K562 (cell line): ENCODE measurements around the gene PRSS38. TPM values are rescaled to one million over a fixed set of nuclear protein-coding genes. Genes with fewer than 3 reads are reported as not detected.
A peak's percentile ranks its signal among the peaks of the same experiment; 100 is the strongest.

Experiments
- ATAC-seq: fragments of 200-7000 bp; cut with Tn5 transposase; 3 replicates; pipeline ENCODE4 v1.9.1; 2020; ENCODE audit warnings: moderate library complexity
- BruUV-seq: library from RNA; stranded (reverse); fragments of 400-500 nt; replicated peaks from 2 replicates; lab custom pipeline; 2021; lab: Mats Ljungman, UMichigan
- CTCF ChIA-PET: fragments of 300-600 bp; formaldehyde crosslinking; extraction: SDS; loops from one replicate; lab custom pipeline; 2021; ENCODE audit warnings: low intra/inter-chr PET ratio; lab: Yijun Ruan, JAX
- POLR2A ChIA-PET: fragments of 300-600, 350-650 bp; sonication (Branson Sonifier 250); formaldehyde crosslinking; extraction: SDS; loops from one replicate; lab custom pipeline; 2021; ENCODE audit warnings: antibody characterized with exemption, inconsistent platforms; lab: Yijun Ruan, JAX
- DNase-seq, 4 experiments: peaks; one replicate each; pipeline versions ENCODE4 v3.0.0 to v3.0.0-alpha.2; 2011 to 2018; ENCODE audit warnings: low spot score in 3 of 4, mixed read lengths in 3 of 4; ENCODE audit errors: extremely low read depth in 1 of 4
- FAIRE-seq: peaks from 2 replicates; lab custom pipeline; 2011; peaks lifted over from hg19 to GRCh38; lab: Jason Lieb, UNC
- H2AFZ ChIP-seq: 2 replicates; pipeline ENCODE4 v1.6.0; 2011; ENCODE audit warnings: low read depth, low read length, control low read depth, inconsistent platforms
- H3K27ac ChIP-seq: fragments of 200-600 bp; 3 replicates; pipeline ENCODE4 v1.8.0; 2011; ENCODE audit warnings: low read depth, mild to moderate bottlenecking, control low read depth, inconsistent platforms, low read length, moderate library complexity, mixed read lengths; ENCODE audit errors: extremely low read depth
- H3K27me3 ChIP-seq, 2 experiments: fragments of 300-600 bp in 1 of 2; 2 replicates in 1 of 2; 3 replicates in 1 of 2; pipeline versions ENCODE4 v1.6.0 to v1.8.0; 2011; ENCODE audit warnings: inconsistent platforms in 2 of 2, low read length in 2 of 2, mild to moderate bottlenecking in 1 of 2, mixed read lengths in 1 of 2, moderate library complexity in 1 of 2; ENCODE audit not compliant: control insufficient read depth in 2 of 2, insufficient read depth in 2 of 2
- H3K36me3 ChIP-seq: fragments of 300-600 bp; 3 replicates; pipeline ENCODE4 v1.8.0; 2011; ENCODE audit warnings: mild to moderate bottlenecking, low read length, inconsistent platforms; ENCODE audit not compliant: control insufficient read depth, insufficient read depth
- H3K4me1 ChIP-seq, 2 experiments: fragments of 200-600 bp in 1 of 2; replicated peaks in 1 of 2; 2 replicates in 1 of 2; 3 replicates in 1 of 2; pipeline versions ENCODE4 v1.5.1 to v1.8.0; 2011; ENCODE audit warnings: inconsistent platforms in 2 of 2, low read length in 2 of 2, mild to moderate bottlenecking in 1 of 2, mixed read lengths in 1 of 2, moderate library complexity in 1 of 2; ENCODE audit not compliant: control insufficient read depth in 2 of 2, insufficient read depth in 2 of 2
- H3K4me2 ChIP-seq: 2 replicates; pipeline ENCODE4 v1.6.1; 2011; ENCODE audit warnings: low read length, control low read depth, inconsistent platforms, mixed read lengths; ENCODE audit not compliant: insufficient read depth
- H3K4me3 ChIP-seq: fragments of 200-600 bp; sonication (generic), shearing (Covaris generic); 2 replicates; pipeline ENCODE4 v1.5.1; 2016; ENCODE audit warnings: control low read depth, inconsistent platforms
- H3K79me2 ChIP-seq: fragments of 200-600 bp; 3 replicates; pipeline ENCODE4 v1.8.0; 2011; ENCODE audit warnings: low read length, inconsistent platforms; ENCODE audit not compliant: control insufficient read depth, insufficient read depth
- H3K9ac ChIP-seq, 2 experiments: 2 replicates each; pipeline versions ENCODE4 v1.6.0 to v1.6.1; 2011; ENCODE audit warnings: low read depth in 2 of 2, low read length in 2 of 2, control low read depth in 1 of 2, inconsistent platforms in 1 of 2, mild to moderate bottlenecking in 1 of 2, mixed read lengths in 1 of 2; ENCODE audit not compliant: insufficient read depth in 1 of 2
- H3K9me1 ChIP-seq: one replicate; pipeline ENCODE4 v1.6.0; 2011; ENCODE audit warnings: inconsistent platforms, mild to moderate bottlenecking, low read length, moderate library complexity; ENCODE audit not compliant: control insufficient read depth, insufficient read depth
- H3K9me3 ChIP-seq: replicated peaks from 2 replicates; pipeline ENCODE4 v1.5.1; 2011; ENCODE audit warnings: low read depth, low read length, inconsistent platforms; ENCODE audit not compliant: control insufficient read depth, insufficient read depth
- H4K20me1 ChIP-seq: replicated peaks from 2 replicates; pipeline ENCODE4 v1.6.1; 2011; ENCODE audit warnings: low read length, inconsistent platforms, mixed read lengths; ENCODE audit not compliant: control insufficient read depth, insufficient read depth
- CBX1 ChIP-seq: sonication (generic); IDR thresholded peaks from 2 replicates; pipeline ENCODE4 v1.6.1; 2016; ENCODE audit warnings: antibody characterized with exemption, low read depth, mild to moderate bottlenecking
- ELF1 ChIP-seq: fragments of 200-800 bp; sonication (Bioruptor generic); IDR thresholded peaks from 2 replicates; pipeline ENCODE4 v1.6.1; 2016; ENCODE audit warnings: missing genetic modification characterization, missing compliant biosample characterization
- KDM1A ChIP-seq, 2 experiments: fragments of 450-650 bp; IDR thresholded peaks; 2 replicates each; pipeline ENCODE4 v1.6.1; 2016; ENCODE audit warnings: mild to moderate bottlenecking in 2 of 2
- MCM7 ChIP-seq, 2 experiments: fragments of 450-650 bp; IDR thresholded peaks; 2 replicates each; pipeline ENCODE4 v1.6.1; 2016 to 2018
- RBM25 ChIP-seq: fragments of 200-400 bp; formaldehyde crosslinking; IDR thresholded peaks from 2 replicates; pipeline ENCODE4 v1.6.1; 2018; ENCODE audit warnings: low read length, low read depth, moderate library complexity; ENCODE audit not compliant: severe bottlenecking
- ZNF121 ChIP-seq: sonication (generic); formaldehyde crosslinking; conservative IDR thresholded peaks from 2 replicates; pipeline ENCODE4 v1.8.0; 2022; ENCODE audit warnings: missing genetic modification reagents
- ZNF146 ChIP-seq: IDR thresholded peaks from one replicate; pipeline ENCODE4 v1.6.1; 2018; ENCODE audit warnings: missing compliant biosample characterization; ENCODE audit not compliant: unreplicated experiment
- ZNF282 ChIP-seq: sonication (generic); formaldehyde crosslinking; IDR thresholded peaks from 2 replicates; pipeline ENCODE4 v1.8.1; 2023; ENCODE audit warnings: missing genetic modification reagents
- ZNF668 ChIP-seq: fragments of 250-450 bp; sonication (Bioruptor Pico); IDR thresholded peaks from 2 replicates; pipeline ENCODE4 v1.8.0; 2022; ENCODE audit warnings: mild to moderate bottlenecking, inconsistent platforms
- WGBS: fragments of 100-300 bp; shearing (Covaris generic); methylation state at CpG from one replicate; pipeline ENCODE4 v1.1.6; 2016; ENCODE audit warnings: low coverage, mixed read lengths; ENCODE audit not compliant: insufficient coverage; ENCODE audit errors: missing lambda C conversion rate; 5-methylcytosine and 5-hydroxymethylcytosine counted together
- in situ Hi-C: fragments of 300-500 bp; cut with MboI; formaldehyde crosslinking; loops from 4 replicates; pipeline ENCODE4 v1.15.0; 2018; ENCODE audit warnings: inconsistent platforms, mixed read lengths
- intact Hi-C: fragments of 100-400 bp; cut with micrococcal nuclease; formaldehyde crosslinking; loops from 2 replicates; pipeline ENCODE4 v1.14.2; 2022
- polyA plus RNA-seq, 8 experiments: library from polyadenylated mRNA; depleted of rRNA in 4 of 8; stranded (reverse) in 5 of 8; unstranded in 3 of 8; fragments of >200 nt; fragmentation: Nextera tagmentation in 2 of 8; fragmentation: Illumina TruSeq in 1 of 8; extraction: Ambion mirVana in 2 of 8; extraction: Trizol in 1 of 8; gene quantifications; 2 replicates each; pipeline versions ENCODE4 v1.2.1 to v1.2.3, GENCODE V29; 2011 to 2014; ENCODE audit warnings: inconsistent platforms in 1 of 8, missing spikeins in 1 of 8
- total RNA-seq, 7 experiments: library from RNA; depleted of rRNA in 6 of 7; stranded (reverse); fragments of >200 nt in 6 of 7; fragmentation: Illumina TruSeq in 2 of 7; extraction: Trizol in 2 of 7; gene quantifications; 2 replicates each; pipeline versions ENCODE4 v1.2.1 to v1.2.3, GENCODE V29; 2011 to 2021; ENCODE audit warnings: low replicate concordance in 1 of 7
- TF ChIP-seq, protein P1 (sequence below): fragments of 250-450 bp; sonication (Bioruptor Pico); IDR thresholded peaks from 2 replicates; pipeline ENCODE4 v1.4.0; 2020; ENCODE audit warnings: mild to moderate bottlenecking
- TF ChIP-seq, protein P2 (sequence below): fragments of 450-650 bp; IDR thresholded peaks from 2 replicates; pipeline ENCODE4 v1.6.1; 2016
- TF ChIP-seq, protein P3 (sequence below): fragments of 150-350 bp; IDR thresholded peaks from 2 replicates; pipeline ENCODE4 v1.6.1; 2014; ENCODE audit warnings: low read depth, mild to moderate bottlenecking, low read length, borderline replicate concordance

The PRSS38 gene
- total and polyA plus RNA-seq, 9 of the 15 experiments (the other 6 are each of a cell fraction or from before 2014, with no cell fraction given) = 0.09 to 0.14 TPM; not detected in 7

DNA sequence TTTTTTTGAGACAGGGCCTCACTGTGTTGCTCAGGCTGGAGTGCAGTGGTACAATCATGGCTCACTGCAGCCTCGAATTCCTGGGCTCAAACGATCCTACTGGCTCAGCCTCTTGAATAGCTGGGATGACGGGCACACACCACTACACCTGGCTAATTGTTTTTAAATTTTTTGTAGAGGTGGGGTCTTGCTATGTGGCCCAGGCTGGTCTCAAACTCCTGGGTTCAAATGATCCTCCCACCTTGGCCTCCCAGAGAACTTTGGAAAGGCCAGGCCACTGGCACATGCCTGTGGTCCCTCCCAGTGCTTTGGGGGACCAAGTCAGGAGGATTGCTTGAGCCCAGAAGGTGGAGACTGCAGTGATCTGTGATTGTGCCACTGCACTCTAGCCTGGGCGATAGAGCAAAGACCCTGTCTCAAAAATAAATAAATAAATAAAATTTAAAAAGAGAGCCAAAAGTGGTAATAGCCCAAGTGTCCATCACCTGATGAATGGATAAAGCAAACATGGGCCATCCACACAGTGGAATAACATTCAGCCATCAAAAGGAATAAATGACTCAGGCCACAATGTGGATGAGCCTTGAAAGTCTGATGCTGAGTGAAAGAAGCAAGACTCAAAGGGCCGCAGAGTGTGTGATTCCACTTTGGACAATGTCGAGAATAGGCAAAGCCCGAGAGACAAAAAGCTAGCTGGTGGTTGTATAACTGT is 40.8 kb downstream of the PRSS38 start:
- no TSS peak for BruUV-seq
- peaks cover 4 to 21% of the 10 kb centered on the region in 2 experiments; a peak in 4 of 5 replicates for H3K4me1 ChIP-seq
- WGBS = 52% methylated on average over 7 of the region's 7 CpGs
- DNase-seq (no peak), FAIRE-seq (no peak), ATAC-seq (no peak)
- no peaks in the 10 kb centered on the region for H3K36me3 ChIP-seq
- peak overlapping the region; percentile 34; the same call in 1 of the 2 replicates for H3K4me2 ChIP-seq
- H4K20me1 ChIP-seq = no peaks in the 10 kb centered on the region
- no peak overlapping the region for H3K4me3 ChIP-seq
- in situ Hi-C loops (no loop called here), intact Hi-C loops (no loop called here)
- 0 out of 4 replicates have a peak overlapping the region, but pooled peaks of 1 of the 2 experiments have one; percentile 47 for H3K9ac ChIP-seq
- H3K27ac ChIP-seq = peak overlapping the region; percentile 75
- ChIA-PET CTCF (no interaction called here), POLR2A (interaction anchor here (1.3 kb wide), 4 partner anchors 10 to 25 kb away, joined by 3 to 4 read pairs (median 3); no protein-coding TSS in a partner anchor)
- H3K79me2 ChIP-seq = peaks cover 5% of the 10 kb centered on the region; the same call in 1 of the 3 replicates
- no peak for TF ChIP-seq MCM7 (IDR thresholded peaks at IDR 0.05)
- TF ChIP-seq, protein P1, sequence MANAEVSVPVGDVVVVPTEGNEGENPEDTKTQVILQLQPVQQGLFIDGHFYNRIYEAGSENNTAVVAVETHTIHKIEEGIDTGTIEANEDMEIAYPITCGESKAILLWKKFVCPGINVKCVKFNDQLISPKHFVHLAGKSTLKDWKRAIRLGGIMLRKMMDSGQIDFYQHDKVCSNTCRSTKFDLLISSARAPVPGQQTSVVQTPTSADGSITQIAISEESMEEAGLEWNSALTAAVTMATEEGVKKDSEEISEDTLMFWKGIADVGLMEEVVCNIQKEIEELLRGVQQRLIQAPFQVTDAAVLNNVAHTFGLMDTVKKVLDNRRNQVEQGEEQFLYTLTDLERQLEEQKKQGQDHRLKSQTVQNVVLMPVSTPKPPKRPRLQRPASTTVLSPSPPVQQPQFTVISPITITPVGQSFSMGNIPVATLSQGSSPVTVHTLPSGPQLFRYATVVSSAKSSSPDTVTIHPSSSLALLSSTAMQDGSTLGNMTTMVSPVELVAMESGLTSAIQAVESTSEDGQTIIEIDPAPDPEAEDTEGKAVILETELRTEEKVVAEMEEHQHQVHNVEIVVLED (CRISPR knock-in tag) = no peak
- TF ChIP-seq, protein P2, sequence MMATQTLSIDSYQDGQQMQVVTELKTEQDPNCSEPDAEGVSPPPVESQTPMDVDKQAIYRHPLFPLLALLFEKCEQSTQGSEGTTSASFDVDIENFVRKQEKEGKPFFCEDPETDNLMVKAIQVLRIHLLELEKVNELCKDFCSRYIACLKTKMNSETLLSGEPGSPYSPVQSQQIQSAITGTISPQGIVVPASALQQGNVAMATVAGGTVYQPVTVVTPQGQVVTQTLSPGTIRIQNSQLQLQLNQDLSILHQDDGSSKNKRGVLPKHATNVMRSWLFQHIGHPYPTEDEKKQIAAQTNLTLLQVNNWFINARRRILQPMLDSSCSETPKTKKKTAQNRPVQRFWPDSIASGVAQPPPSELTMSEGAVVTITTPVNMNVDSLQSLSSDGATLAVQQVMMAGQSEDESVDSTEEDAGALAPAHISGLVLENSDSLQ = no peak
- TF ChIP-seq ZNF121 (CRISPR knock-in tag) = peak; percentile 95
- no peak for TF ChIP-seq ELF1
- 0 out of 2 replicates have a peak, but pooled peaks have one; percentile 2 for TF ChIP-seq CBX1
- 0 out of 2 replicates have a peak, but pooled peaks have one; percentile 32 for TF ChIP-seq ZNF668 (CRISPR knock-in tag)
- TF ChIP-seq KDM1A (IDR thresholded peaks at IDR 0.05) = 0 out of 4 replicates have a peak, but pooled peaks of 1 of the 2 experiments have one; percentile 22
- 0 out of 2 replicates have a peak, but pooled peaks have one; percentile 27 for TF ChIP-seq ZNF282 (CRISPR knock-in tag)
- TF ChIP-seq RBM25 = peak; percentile 25
- peak; percentile 54 for TF ChIP-seq ZNF146 (CRISPR knock-in tag)
- TF ChIP-seq, protein P3, sequence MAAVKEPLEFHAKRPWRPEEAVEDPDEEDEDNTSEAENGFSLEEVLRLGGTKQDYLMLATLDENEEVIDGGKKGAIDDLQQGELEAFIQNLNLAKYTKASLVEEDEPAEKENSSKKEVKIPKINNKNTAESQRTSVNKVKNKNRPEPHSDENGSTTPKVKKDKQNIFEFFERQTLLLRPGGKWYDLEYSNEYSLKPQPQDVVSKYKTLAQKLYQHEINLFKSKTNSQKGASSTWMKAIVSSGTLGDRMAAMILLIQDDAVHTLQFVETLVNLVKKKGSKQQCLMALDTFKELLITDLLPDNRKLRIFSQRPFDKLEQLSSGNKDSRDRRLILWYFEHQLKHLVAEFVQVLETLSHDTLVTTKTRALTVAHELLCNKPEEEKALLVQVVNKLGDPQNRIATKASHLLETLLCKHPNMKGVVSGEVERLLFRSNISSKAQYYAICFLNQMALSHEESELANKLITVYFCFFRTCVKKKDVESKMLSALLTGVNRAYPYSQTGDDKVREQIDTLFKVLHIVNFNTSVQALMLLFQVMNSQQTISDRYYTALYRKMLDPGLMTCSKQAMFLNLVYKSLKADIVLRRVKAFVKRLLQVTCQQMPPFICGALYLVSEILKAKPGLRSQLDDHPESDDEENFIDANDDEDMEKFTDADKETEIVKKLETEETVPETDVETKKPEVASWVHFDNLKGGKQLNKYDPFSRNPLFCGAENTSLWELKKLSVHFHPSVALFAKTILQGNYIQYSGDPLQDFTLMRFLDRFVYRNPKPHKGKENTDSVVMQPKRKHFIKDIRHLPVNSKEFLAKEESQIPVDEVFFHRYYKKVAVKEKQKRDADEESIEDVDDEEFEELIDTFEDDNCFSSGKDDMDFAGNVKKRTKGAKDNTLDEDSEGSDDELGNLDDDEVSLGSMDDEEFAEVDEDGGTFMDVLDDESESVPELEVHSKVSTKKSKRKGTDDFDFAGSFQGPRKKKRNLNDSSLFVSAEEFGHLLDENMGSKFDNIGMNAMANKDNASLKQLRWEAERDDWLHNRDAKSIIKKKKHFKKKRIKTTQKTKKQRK = no peak
- peaks cover 5% of the 10 kb centered on the region for H3K9me3 ChIP-seq
- peaks cover 0 to 10% of the 10 kb centered on the region in 2 experiments; a peak in 2 of 5 replicates for H3K27me3 ChIP-seq
- peak overlapping the region; percentile 73 for H2AFZ ChIP-seq
- no peaks in the 10 kb centered on the region for H3K9me1 ChIP-seq
